Measurements from ENCODE around the gene MSRB1.

DNA sequence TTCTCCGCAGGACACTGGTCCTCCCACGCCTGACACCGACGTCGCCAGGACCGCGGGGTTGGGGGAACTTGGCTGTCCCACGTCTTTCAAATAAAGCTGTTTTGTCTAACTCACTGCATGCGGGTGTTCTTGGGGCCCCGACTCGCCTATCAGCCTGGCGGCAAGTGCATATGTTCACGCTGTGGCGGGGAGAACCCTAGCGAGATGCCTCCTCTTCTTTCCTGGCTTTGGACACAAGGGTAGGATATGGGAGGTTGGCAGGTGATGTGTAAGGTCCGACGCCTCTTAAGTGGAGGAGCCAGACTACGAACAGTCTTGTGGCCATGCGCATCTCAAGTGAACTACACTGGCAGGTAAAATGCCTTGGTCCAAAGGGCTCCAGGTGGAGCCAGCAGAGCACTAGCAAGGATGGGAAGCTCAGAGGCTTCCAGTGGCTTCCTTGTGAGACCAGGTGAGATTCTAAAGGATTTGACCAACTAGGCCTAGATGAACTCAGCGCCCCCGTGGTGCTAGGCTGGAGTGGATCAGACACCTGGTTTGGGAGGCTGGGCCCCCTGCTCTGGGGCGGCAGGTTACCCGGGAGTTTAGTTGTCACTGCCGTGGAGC lies 22.5 kb upstream of the MSRB1 start:
- no peak for TF ChIP-seq POLR2A (IDR thresholded peaks at IDR 0.05)
- TF ChIP-seq, protein P1, sequence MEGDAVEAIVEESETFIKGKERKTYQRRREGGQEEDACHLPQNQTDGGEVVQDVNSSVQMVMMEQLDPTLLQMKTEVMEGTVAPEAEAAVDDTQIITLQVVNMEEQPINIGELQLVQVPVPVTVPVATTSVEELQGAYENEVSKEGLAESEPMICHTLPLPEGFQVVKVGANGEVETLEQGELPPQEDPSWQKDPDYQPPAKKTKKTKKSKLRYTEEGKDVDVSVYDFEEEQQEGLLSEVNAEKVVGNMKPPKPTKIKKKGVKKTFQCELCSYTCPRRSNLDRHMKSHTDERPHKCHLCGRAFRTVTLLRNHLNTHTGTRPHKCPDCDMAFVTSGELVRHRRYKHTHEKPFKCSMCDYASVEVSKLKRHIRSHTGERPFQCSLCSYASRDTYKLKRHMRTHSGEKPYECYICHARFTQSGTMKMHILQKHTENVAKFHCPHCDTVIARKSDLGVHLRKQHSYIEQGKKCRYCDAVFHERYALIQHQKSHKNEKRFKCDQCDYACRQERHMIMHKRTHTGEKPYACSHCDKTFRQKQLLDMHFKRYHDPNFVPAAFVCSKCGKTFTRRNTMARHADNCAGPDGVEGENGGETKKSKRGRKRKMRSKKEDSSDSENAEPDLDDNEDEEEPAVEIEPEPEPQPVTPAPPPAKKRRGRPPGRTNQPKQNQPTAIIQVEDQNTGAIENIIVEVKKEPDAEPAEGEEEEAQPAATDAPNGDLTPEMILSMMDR (IDR thresholded peaks at IDR 0.05), result no peak

Measured in prostate gland (tissue), 2 donors.